Activated CD8-positive, alpha-beta memory T cell treated with anti-CD3 and anti-CD28 coated beads for 36 hours (primary cell): Measurements from ENCODE around the gene RFWD3. TPM values are rescaled to one million over a fixed set of nuclear protein-coding genes. Genes with fewer than 3 reads are reported as not detected.
"Not testable (repeated sequence)": the region's sequence is repeated elsewhere in the genome, so short reads cannot be mapped to it uniquely, and the experiment has no call there.

ENCODE experiments used
- CTCF ChIA-PET: fragments of 350-600 bp; sonication (Branson Sonifier 250); formaldehyde crosslinking; loops from one replicate; lab custom pipeline; 2021; ENCODE audit warnings: antibody characterized with exemption; lab: Charles Lee
- POLR2A ChIA-PET: fragments of 350-600 bp; sonication (Branson Sonifier 250); formaldehyde crosslinking; loops from one replicate; lab custom pipeline; 2021; ENCODE audit warnings: antibody characterized with exemption; lab: Charles Lee
- total RNA-seq, 2 experiments: library from RNA; stranded (reverse); gene quantifications; one replicate each; pipeline ENCODE4 v1.2.3, GENCODE V29; 2021

The RFWD3 gene
- total RNA-seq, 2 experiments from 2014 or later, result 114 to 118 TPM

DNA sequence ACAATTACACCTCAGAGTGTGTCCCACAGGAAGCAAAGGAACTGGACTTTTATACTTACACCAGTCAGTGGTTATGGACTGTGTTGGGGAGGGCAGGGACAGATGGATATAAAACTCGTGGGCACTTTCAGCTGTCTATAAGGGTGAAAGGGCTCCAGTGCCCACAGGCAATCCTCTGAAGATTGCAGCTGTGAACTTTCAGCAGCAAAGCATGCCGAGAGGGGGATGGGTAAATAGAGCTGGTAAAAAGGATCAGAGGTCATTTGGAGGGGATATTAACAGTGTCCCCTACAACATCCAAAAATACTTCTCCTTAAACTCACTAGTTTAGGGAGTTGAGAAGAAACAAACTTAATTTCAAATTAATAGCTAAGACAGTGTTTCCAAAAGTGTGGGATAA is 13.3 kb upstream of the RFWD3 start:
- CTCF ChIA-PET, result no interaction called here
- POLR2A ChIA-PET, result no interaction called here

DNA sequence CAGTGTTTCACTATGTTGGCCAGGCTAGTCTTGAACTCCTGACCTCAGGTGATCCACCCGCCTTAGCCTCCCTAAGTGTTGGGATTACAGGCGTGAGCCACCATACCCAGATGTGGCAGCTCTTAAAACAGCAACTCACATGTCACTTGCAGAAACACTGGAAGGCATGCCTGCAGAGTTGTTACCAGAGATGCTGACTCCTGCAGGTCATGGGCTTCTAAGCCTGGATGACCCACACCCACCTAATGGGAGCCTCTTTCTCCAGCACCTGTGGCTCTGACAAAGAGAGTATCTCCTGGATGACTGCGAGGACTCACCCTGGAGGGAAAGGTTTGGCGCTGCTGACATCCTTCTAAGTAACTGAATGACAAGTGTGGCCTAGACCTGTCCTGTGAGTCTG is 11.2 kb upstream of the RFWD3 start:
- ChIA-PET CTCF (no interaction called here), POLR2A (no interaction called here)

DNA sequence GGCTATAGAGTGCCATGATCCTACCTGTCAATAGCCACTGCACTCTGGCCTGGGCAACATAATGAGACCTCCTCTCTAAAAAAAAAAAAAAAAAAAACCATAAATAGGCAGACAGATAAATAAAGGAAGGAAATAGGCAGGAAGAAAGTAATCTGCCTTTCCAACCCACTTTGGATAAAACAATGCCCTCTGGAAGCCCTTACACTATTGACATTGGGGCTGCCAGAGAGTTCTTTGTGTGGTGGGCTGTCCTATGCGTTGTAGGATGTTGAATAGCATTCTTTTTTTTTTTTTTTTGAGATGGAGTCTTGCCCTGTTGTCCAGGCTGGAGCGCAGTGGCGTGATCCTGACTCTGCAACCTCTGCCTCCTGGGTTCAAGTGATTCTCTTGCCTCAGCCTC is 7.2 kb upstream of the RFWD3 start:
- POLR2A ChIA-PET, result no interaction called here

DNA sequence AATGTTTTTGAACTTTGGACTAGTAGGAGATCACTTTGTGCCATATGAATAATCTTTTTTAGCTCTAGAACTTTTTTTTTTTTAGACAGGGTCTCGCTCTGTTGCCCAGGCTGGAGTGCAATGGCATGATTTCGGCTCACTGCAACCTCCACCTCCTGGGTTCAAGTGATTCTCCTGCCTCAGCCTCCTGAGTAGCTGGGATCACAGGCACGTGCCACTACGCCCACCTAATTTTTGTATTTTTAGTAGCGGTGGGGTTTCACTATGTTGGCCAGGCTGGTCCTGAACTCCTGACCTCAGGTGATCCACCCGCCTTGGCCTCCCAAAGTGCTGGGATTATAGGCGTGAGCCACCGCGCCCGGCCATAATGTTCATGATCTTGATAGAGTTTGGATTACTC is 2.2 kb upstream of the RFWD3 start:
- POLR2A ChIA-PET, result interaction anchor here (0.9 kb wide), 1 partner anchor 11 kb away, joined by 3 read pairs; no protein-coding TSS in a partner anchor
- CTCF ChIA-PET, result not testable (repeated sequence)

More for the DNA sequence above, 7.2 kb upstream of the RFWD3 start:
- CTCF ChIA-PET, result no interaction called here

DNA sequence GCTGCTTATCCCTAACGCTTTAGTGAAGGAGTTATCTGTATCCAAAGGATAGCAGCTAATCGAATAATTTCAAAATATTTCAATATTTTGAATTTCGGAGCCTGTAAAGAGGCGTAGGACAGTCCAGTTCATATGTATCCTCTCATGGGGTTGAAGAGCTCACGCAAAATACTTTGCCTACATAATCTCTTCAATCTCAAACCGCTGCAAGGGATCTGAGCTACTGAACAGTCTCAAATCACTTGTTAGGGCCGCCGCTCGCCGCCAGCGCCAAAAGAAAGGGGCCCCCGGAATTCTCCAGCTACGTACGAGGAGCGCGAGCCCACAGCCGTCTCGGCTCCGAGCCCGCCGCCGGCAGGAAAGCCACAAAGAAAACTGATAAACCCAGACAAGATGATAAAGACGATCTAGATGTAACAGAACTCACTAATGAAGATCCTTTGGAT is 601 bp upstream of the RFWD3 start:
- POLR2A ChIA-PET, result interaction anchor here (0.7 to 2.2 kb wide), 13 partner anchors 17 to 712 kb away, joined by 3 to 16 read pairs (median 7); partner anchors contain the start of genes GLG1 and MLKL

DNA sequence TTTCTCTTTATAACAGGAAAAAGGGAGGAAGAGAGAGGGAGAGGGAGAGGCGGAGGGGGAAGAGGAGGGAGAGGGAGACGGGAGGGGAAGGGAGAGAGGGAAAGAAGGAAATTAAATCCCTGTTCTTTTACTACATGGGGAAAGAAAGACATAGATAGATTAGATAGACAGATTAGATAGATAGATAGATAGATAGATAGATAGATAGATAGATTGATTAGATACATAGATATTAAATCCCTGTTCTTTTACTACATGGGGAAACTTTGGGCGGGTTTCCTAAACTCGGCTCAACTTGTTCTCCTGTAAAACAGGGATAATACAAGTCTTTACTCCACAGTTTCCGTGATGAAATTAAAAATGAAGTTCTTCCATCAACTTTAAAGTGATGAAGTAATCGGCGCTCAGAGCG is 661 bp downstream of the RFWD3 start:
- ChIA-PET POLR2A (interaction anchor here (0.6 to 2.2 kb wide), 8 partner anchors 8 to 59 kb away, joined by 3 to 16 read pairs (median 6); partner anchors contain the start of genes GLG1 and MLKL), CTCF (interaction anchor here (0.8 kb wide), 1 partner anchor 34 kb away, joined by 4 read pairs; the partner anchor contains the start of gene MLKL)

More for the DNA sequence above, 601 bp upstream of the RFWD3 start:
- CTCF ChIA-PET, result interaction anchor here (0.7 to 1.2 kb wide), 2 partner anchors 17 to 445 kb away, joined by 3 to 4 read pairs; no protein-coding TSS in a partner anchor

DNA sequence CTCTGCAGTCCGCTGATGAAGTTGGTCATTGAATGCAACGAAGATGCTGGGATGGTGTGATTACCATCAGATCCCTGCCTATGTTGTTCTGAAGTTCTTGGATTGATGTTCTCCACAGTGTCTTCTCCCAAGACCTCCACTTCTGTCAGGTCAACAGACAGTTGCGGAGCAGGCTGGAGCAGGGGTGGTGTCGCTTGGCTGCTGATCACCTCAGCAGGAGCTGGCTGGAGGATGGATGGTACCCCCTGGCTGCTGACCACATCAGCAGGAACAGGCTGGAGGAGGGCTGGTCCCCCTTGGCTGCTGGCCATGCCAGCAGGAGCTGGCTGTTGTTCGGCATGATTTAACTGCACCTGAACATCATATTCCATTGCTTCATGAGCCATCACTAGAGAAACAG is 5.6 kb downstream of the RFWD3 start:
- CTCF ChIA-PET, result no interaction called here

DNA sequence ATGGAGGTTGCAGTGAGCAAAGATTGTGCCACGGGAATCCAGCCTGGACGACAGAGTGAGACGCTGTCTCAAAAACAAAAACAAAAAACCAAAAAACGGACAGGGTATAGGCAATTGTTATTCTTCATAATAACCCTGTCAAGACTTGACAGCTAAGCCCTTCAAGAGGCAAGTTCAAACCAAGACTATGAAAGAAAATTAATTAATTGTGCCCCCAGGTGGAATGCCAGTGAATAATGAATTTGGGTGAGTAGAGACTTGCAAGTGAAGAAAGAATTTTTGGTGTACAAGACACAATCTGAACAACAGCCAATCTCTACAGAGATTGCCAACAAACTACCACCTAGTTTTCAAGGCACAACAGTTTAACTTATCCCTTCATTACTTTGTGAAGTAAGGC is 6.3 kb downstream of the RFWD3 start:
- CTCF ChIA-PET, result no interaction called here
- POLR2A ChIA-PET, result no interaction called here

More for the DNA sequence above, 5.6 kb downstream of the RFWD3 start:
- POLR2A ChIA-PET, result interaction anchor here (0.5 kb wide), 1 partner anchor 34 kb away, joined by 3 read pairs; no protein-coding TSS in a partner anchor

DNA sequence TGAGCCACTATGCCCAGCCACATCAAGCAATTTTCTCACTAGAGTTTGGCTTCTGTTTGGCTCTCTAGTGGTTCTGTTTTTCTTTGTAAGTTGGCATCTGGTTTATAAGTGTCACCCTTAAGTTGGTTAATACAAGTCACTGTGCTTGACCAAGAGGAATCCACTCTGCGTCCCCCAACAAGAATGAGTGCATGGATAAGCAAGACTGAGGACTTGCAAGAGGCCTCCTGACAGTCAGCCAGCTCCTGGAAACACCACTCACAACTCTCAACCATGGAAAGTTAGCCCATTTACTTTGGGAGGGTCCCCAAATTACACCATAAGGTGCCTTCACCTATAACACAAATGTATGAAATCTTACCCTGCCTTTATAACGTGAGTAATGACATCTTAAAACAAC is 7.6 kb downstream of the RFWD3 start:
- CTCF ChIA-PET, result interaction anchor here (0.7 kb wide), 1 partner anchor 14 kb away, joined by 3 read pairs; no protein-coding TSS in a partner anchor
- POLR2A ChIA-PET, result interaction anchor here (0.9 to 1.4 kb wide), 2 partner anchors 7 to 8 kb away, joined by 3 to 4 read pairs; partner anchors contain the start of gene RFWD3

DNA sequence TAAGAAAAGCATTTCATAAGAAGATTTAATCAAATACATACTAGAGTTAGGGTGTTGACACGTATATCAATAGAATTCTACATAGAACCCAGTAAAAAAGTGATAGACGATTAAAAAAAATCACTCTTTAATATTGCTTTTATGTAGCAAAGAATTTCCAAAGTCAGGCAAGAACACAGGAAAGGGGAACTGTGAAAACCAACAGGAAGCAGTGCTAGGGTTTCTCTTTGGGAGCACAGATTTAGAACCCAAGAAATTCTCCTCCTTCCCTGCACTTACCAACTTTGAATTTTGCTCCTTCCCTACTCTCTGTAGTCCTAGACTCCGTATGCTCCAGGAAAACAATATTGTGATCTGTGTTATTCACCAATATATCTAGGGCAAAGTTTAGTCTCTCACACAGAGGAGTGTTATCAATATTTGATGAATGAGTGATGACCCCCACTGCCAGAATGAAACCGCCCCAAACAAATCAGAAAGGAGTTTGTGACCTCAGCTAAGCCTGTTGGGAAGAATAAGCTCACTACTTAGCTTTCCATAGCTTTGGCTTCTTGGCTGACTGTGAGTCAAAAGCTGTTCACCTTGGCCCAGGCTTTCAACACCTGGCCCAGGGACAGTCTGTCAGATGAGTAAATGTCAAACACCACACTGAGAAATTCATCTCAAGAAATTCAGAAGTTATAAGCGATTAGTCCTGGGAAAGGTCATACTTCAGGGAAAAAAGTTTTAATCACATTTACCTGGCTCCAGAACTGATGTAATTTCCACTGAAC is 8.6 kb downstream of the RFWD3 start:
- POLR2A ChIA-PET, result interaction anchor here (1.4 to 1.5 kb wide), 2 partner anchors 8 to 10 kb away, joined by 3 to 4 read pairs; partner anchors contain the start of gene RFWD3
- CTCF ChIA-PET, result no interaction called here

DNA sequence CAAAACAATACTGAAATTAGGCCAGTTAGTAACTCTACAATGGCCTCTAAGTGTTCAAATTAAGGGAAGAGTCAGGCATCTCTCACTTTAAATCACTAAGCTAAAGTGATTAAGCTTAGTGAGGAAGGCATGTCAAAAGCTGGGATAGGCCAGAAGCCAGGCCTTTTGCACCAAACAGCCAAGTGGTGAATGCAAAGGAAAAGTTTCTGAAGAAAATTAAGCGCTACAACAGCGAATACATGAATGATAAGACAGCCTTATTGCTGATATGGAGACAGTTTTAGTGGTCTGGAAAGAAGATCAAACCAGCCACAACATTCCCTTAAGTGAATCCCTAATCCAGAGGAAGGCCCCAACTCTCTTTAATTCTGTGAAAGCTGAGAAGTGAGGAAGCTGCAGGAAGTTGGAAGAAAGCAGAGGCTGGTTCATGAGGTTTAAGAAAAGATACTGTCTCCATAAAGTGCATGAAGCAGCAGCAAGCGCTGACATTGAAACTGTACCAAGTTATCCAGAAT is 12.1 kb downstream of the RFWD3 start:
- ChIA-PET POLR2A (interaction anchor here (1.0 kb wide), 1 partner anchor 12 kb away, joined by 3 read pairs; no protein-coding TSS in a partner anchor), CTCF (no interaction called here)

DNA sequence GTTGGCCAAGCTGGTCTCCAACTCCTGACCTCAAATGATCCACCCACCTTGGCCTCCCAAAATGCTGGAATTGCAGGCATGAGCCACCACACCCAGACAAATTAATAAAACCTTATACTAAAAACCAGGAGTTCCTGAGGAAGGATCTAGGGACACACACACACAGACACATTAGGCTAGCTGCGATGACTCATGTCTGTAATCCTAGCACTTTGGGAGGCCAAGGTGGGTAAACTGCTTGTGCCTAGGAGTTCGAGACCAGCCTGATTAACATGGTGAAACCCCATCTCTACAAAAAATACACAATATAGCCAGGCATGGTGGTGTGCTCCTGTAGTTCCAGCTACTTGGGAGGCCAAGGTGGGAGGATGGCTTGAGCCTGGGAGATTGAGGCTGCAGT is 13.8 kb downstream of the RFWD3 start:
- POLR2A ChIA-PET, result not testable (repeated sequence)
- CTCF ChIA-PET, result interaction anchor here (1.1 kb wide), 1 partner anchor 11 kb away, joined by 3 read pairs; no protein-coding TSS in a partner anchor

DNA sequence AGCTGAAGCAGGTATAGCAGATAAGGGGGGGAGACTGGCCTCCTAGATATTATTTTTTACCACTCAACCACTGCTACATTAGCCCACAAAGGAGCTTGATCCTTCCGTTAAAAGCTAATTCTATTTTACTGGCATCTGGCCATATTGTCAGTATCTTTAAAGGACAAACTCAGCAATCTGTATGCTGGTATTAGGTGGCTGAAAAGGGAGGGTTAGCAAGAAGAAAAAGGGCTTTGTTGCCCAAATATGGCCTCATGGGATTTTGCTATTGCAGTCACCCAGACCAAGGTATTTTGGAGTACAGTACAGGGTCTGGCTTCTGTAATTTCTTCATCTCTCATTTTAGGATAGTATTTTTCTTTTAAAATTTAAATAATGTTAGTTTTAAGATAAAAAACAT is 14.4 kb downstream of the RFWD3 start:
- ChIA-PET CTCF (interaction anchor here (1.4 kb wide), 1 partner anchor 13 kb away, joined by 3 read pairs; no protein-coding TSS in a partner anchor), POLR2A (no interaction called here)

DNA sequence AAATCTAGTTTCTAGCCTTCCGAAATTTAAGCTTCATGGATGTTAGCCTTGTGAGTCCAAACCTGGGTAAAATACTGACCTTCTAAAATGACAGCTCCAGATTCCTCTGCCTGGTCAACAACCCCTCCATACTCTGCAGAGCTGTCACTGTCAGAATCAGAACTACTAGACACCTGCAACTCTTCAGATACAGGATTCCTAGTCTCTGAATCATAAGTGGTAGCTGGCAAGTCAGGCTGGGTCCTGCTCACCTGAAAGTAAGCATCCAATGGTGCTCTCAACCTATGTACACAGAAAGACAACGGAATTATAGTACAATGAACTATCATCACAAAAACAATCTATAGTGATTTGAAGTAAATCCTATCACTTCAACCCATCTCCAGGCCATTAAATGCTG is 14.8 kb downstream of the RFWD3 start:
- POLR2A ChIA-PET, result interaction anchor here (1.0 kb wide), 1 partner anchor 7 kb away, joined by 3 read pairs; no protein-coding TSS in a partner anchor
- CTCF ChIA-PET, result interaction anchor here (1.4 kb wide), 1 partner anchor 12 kb away, joined by 3 read pairs; no protein-coding TSS in a partner anchor

DNA sequence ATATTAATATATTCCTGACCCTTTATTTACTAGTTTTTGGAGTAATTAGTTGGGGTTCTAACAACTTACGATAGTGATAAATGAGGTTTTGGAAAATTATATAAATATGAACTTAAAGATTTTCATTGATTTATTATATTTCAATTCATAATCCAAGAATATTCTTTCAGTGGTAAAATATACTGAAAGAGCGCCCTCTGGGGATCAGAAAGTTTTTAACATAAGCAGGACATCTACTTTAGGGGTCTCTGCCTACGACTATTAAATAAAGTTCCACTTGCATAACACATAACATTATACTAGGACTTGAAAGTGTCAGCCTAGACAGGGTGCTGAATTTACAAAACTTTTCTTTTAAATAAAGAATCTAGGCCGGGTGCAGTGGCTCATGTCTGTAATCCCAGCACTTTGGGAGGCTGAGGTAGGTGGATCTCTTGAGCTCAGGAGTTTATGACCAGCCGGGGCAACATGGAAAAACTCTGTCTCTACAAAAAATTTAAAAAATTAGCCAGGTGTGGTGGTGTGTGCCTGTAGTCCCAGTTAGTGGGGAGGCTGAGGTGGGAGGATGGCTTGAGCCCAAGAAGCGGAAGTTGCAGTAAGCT is 15.6 kb downstream of the RFWD3 start:
- ChIA-PET POLR2A (interaction anchor here (1.0 kb wide), 2 partner anchors 8 to 16 kb away, joined by 3 to 7 read pairs; partner anchors contain the start of gene RFWD3), CTCF (interaction anchor here (1.3 to 1.4 kb wide), 2 partner anchors 11 to 16 kb away, joined by 3 to 4 read pairs; partner anchors contain the start of gene RFWD3)

DNA sequence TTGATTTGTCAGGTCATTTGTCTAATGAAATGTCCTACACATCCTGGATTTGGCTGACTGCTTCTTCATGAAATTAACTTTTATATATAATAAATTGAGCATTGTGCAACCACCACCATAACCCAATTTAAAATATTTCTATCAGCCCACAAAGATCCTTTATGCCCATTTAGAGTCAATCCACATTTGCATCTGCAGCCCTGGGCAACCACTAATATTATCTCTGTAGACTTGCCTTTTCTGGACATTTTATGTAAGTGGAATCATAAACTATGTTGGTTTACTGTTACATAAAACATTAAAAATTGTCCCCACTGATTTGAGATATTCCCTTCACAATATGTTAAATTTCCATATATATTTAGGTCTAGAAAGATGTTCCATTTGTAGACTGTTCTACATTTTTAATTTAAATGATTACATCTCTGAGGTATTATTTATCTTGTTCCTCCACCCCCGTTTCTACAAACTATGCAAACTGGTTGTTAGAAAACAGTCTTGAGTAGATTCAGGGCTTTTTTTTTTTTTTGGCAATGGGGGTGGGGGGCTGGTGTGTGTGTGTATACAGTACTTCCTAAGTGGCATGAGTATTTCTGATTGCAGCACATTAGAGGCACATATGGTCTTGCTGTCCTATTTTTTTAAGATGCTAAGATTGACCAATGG is 16.7 kb downstream of the RFWD3 start:
- ChIA-PET CTCF (interaction anchor here (0.7 to 1.3 kb wide), 2 partner anchors 17 to 25 kb away, joined by 3 to 4 read pairs; partner anchors contain the start of gene RFWD3), POLR2A (interaction anchor here (0.6 to 1.0 kb wide), 2 partner anchors 11 to 17 kb away, joined by 6 to 7 read pairs; partner anchors contain the start of gene RFWD3)

DNA sequence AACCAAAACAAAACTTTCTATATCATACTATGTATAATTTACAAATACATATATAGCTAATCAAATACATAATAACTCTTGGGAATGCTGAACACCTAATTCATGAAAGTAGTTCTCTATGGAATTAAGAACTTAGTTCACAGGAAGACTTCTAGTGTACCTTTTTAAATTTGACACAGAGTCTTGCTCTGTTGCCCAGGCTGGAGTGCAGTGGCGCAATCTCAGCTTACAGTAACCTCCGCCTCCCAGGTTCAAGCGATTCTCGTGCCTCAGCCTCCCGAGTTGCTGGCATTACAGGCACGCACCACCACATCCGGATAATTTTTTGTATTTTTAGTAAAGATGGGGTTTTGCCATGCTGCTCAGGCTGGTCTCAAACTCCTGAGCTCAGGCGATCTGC is 24.7 kb downstream of the RFWD3 start:
- CTCF ChIA-PET, result interaction anchor here (1.1 kb wide), 1 partner anchor 19 kb away, joined by 3 read pairs; no protein-coding TSS in a partner anchor
- POLR2A ChIA-PET, result interaction anchor here (0.7 kb wide), 1 partner anchor 217 kb away, joined by 9 read pairs; no protein-coding TSS in a partner anchor
